GM18520 (cell line): ENCODE results near the gene RAPGEF3.
A peak's percentile ranks its signal among the peaks of the same experiment; 100 is the strongest.

Experiments used
- ATAC-seq: cut with Tn5 transposase; IDR thresholded peaks from one replicate; pipeline ENCODE4 v1.9.1; 2021; ENCODE audit not compliant: unreplicated experiment

Gene RAPGEF3

DNA sequence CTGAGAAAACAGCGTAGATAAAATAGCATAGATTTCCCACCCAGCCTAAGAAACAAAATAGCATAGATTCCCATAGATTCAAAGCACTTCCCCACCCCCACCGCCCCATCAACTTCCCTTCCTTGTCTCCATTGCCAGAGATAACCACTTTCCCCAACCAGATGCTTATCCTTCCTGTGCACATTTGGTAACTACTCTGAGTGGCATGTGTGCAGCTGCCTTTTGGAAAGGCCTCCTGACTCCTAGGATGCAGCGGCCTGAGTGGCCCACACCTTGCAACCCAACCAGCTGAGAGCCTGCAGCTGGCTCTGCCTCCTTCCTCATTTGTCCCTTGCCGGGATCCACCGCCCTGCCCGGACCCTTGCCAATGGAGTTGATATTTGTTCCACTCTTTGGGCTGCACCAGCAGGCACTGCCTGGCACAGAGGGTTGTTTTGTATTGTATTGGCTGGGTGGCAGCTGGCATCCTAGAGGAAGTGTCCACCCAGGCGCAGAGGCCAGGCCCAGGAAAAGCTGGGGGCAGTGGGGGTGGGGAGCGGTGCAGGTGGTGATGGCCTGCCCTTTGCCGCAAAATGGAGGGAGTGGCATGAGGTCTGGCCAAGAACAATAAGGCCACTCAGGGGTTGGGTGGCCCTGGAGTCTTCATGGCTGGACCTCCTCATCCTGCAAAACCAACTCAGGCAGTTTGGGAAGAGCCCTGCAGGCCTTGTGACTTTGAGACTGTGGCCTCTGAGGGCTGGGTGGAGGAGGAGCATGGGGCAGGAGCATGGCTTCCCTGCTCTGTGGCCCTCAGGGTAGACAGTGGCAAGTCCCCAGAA, 19.3 kb upstream of the RAPGEF3 start:
- ATAC-seq: no peak

DNA sequence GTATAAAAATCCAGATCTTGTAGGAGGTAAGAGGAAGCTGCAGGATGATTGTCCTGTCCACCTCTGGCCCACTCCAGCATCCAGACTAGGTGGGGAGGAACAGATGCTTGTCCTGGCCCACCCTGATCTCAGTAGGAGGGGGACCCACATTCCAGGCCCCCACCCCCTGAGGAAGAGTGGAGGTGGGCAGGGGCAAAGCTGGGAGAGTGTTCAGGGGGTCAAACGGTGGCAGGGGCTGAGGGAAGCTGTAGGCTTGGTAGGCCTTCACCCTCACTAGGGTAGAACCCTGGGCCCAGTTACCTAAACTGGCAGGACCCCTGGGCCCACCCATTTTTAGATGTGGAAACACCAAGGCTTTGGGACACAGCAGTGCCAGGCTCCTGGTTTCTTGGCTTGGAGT, 18.5 kb upstream of the RAPGEF3 start:
- ATAC-seq: no peak

GRCh38 chr12:47776471-47777143, 17.9 kb upstream of the RAPGEF3 start:
- ATAC-seq: no peak

DNA sequence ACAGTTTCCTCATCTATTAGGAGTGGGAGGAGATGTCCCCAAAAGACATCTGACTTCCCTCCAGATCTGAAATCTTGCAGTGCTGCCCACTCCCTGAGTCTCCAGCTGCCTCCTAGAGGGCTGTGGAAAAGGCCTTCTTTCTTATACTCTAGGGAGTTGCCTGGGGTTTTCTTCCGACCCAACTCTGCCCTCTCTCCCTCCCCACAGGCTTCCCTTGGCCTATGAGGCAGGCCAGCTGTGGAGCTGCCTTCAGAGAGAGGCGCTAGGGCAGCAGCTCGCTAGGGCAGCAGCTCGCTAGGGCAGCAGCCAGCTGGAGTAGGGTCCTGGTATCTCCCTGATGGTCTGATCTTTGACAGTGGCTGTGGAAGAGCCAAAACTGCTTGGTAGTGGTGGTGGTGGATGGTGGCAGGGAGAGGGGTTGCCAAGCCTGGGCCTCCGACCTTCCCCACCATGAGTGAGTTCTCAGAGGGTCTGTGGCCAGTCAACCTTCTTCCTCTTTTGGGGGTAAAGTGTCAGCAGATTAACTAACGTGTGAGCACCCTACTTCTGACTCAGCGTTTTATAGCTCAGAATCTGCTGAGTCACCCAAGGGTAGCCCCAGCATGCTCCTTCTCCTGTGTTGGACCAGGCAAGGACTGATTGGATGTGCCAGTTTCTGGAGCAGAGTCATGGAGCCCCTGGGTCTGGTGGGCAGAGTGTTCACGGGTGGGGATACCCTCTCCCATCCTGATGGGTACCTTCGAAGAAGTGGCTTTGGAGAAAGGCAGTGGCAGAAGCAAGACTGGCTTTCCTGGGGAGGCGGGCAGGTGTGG, 16.6 kb upstream of the RAPGEF3 start:
- no peak for ATAC-seq

DNA sequence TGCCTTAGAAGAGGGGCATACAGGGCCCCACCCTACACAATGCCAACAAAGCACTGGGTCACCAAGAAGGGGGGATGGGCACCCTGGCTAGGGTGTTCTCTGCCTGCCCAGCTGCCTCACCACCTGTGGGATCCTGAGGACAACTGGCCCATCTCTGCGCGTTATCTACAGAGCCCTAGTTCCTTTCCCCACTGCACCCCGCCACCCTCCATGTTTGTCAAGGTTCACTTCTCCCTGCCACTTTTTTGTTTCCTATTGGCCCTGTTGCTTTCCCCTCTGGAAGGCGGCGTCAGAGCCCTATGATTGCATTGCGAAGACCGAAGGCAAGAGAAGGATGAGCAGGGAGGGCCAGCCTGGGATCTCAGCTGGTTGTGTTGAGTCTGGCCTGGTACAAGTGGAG, 16.0 kb upstream of the RAPGEF3 start:
- no peak for ATAC-seq

DNA sequence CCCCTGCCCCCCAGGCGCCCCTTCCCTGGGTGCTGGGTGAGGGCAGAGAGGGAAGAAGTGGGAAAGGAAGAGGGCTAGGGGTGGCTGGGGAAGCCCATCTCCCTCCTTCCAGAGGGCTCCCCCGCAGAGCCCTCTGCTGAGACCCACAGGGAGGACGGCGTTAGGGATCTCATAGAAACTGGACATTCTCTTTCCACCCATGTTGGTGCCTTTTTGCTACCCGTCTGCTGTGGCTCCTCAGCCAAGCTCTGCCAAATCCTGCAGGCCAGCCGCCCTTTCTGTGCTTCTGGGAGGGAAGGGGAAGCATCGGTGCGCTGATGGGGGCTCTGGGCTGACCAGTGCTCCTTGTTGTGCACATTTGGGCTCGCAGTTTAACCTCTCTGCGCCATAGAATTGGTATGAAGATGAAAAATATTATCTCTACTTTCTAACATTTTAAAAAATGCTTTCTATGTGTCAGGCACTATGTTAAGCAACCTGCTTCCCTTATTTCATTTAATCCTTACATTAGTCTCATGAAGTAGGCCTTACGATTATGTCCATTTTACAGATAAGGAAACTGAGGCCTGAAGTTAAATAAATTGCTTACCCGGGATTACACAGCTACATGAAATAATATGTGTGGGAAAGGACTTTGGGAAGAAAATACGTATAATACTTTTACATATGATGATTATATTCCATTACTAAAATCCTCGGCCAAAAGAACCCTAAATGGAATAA, 15.3 kb upstream of the RAPGEF3 start:
- ATAC-seq: no peak

DNA sequence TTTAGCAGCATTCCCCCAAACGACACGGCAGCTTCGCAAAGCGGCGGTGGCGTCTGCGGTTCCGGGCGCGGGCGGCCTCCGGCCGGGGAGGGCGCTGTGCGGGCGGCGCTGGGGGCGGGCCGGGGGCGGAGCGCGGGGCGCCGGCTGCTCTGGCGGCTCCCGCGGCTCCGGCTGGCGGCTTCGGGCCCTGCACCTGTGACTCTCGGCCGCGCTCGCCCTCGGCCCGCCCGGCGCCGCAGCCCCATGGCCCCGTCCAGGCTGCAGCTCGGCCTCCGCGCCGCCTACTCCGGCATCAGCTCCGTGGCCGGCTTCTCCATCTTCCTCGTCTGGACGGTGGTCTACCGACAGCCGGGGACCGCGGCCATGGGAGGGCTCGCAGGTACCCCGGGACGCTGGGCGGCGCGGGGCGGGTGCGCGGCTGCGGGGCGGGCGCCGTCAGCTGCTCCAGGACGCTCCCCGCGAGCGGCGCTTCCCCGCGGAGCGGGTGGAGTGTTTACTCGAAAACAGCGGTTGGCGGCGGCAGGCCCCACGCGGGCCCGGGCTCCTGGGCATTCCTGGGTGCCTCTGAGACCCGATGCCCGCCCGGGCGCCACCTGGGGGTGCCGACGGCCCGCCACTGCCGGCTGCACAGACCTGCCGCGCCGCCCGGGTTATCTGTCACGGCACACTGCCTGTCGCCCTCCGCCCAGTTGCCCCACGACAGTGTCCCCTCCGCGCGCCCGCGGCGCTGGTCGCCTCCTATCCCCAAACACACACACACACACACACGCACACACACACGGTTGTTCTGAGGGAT, 14.6 kb upstream of the RAPGEF3 start, which contains the start of gene SLC48A1:
SLC48A1 (plus strand) TSS at position 177 of the 796 bp plus-strand sequence; CDS start at position 244, 67 bp downstream.
- peak; percentile 61 for ATAC-seq

GRCh38 chr12:47772738-47773061, 14.0 kb upstream of the RAPGEF3 start:
- no peak for ATAC-seq

DNA sequence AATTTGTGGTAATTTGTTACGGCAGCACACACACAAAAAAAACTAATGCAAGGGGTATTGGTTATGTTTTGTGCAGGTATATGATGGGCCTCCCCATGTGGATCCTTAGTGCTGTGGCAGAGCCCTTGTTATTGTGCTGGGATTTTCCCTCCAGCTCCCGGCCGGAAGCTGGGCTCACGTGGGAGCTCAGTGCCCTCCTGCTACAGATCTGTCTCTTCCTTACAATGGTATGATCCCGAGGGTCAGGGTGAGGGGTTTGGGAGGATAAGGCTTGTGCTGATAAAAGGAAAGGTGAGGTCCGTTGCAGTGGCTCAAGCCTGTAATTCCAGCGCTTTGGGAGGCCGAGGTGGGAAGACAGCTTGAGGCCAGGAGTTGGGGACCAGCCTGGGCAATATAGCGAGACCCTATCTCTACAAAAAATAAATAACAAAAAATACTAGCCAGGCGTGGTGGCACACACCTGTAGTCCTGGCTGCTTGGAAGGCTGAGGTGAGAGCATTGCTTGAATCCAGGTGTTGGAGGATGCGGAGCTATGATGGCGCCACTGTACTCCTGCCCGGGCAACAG, 13.5 kb upstream of the RAPGEF3 start:
- no peak for ATAC-seq

- no peak for ATAC-seq
These were observed 12.6 kb upstream of the RAPGEF3 start for GRCh38 chr12:47771304-47771703.

DNA sequence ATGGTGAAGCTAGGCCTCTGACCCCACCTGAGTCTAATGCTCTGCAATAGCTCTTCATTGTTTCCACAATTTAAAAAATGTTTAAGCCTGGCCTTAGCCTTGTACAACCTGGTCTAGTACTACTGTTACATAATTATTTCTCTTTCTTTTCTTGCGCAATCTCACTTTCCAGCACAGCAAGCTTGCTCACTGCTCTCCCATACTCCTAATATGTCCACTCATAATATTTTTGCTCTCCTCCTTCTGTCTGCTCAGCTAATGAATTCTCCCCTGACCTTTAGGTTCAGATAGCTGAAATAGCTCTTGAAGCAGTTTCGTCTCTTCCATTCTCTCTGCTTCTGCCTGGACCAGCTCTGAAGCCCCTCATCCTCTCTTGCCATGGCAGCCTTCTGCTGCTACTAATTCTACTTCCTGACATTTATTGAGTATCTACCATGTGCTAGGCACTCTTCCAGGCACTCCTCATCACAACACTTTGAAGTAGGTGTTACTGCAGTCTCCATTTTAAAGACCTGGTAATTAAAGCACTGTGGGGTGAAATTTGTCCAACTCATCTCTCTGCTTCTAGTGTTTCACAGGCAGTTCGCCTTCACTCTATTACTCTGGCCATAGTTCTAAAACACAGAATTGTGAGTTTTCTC, 11.5 kb upstream of the RAPGEF3 start:
- no peak for ATAC-seq

- no peak for ATAC-seq
These were observed 10.8 kb upstream of the RAPGEF3 start for GRCh38 chr12:47769234-47770085.

DNA sequence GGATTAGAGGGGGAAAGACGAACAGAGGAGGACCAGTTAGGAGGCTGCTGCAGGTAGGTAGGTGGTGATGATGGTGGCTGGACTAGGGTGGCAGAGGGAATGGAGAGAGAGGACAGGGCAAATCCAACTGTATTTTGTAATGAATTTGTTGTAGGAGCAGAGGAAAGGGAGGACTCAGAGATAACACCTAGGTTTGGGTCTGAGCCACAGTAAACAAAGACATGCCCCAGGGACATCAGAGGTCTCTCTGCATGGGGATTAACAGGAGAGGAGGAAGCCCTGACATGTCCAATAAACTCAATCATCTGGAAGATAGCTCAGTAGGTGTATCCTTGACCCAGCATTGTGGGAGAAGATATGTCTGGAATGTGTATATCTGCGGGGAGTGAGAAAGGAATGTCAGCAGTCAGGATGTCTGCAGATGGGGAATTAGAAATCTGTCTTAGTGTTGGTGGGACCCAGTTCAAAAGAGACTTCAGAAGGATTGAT, 9.7 kb upstream of the RAPGEF3 start:
- ATAC-seq: no peak

- no peak for ATAC-seq
These were observed 8.6 kb upstream of the RAPGEF3 start for GRCh38 chr12:47767216-47767724.

DNA sequence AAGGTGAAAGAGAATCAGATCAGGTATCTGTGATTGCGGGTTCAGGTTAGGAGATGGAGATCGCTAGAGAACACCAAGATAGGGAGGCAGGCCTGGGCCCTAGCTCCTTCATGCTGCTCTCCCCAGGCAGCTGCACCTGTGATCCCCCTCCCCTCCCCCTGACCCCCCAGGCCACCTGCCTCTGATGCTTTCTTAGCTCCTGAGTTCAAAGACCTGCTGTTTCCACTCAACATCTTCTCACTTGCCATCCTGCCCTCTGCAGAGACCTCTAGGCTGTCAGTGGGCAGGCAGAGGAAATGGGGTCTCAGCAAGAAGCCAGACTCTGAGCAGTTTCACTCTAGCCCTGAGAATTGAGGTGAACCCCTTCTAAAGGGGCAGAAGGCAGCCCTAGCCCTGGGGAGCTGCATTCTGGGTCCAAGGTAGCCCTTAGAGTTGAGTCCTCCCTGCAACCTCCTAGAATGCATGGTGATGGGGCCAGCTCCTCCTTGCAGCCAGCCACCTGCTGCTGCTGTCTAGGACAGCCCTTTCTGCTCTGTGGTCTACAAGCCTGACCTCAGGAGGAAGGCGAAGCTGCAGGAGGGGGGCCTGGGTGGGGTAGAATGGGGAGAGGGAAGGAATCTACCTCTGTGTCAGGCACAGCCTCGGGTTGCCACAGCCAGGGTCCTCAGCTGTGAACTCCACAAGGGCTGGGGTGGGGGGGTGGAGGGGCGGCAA, 8.0 kb upstream of the RAPGEF3 start:
- no peak for ATAC-seq

- no peak for ATAC-seq
These were observed 5.0 kb upstream of the RAPGEF3 start for GRCh38 chr12:47763481-47764346.
